Transverse colon (tissue), 4 donors: Measurements from ENCODE around the gene ORM1.
"Not testable (repeated sequence)": the region's sequence is repeated elsewhere in the genome, so short reads cannot be mapped to it uniquely, and the experiment has no call there.

ENCODE experiments used
- CTCF ChIP-seq, 5 experiments: fragments of 200-600 bp in 3 of 5; fragments of 450-650 bp in 2 of 5; sonication (generic) in 3 of 5; IDR thresholded peaks; 1 replicate in 2 of 5; 2 replicates in 3 of 5; pipeline ENCODE4 v1.5.1; 2016 to 2017; ENCODE audit warnings: antibody characterized with exemption in 5 of 5, inconsistent platforms in 3 of 5, mild to moderate bottlenecking in 2 of 5, moderate library complexity in 1 of 5
- POLR2A ChIP-seq: fragments of 450-650 bp; IDR thresholded peaks from one replicate; pipeline ENCODE4 v1.6.1; 2016; ENCODE audit warnings: antibody characterized with exemption, mild to moderate bottlenecking, moderate library complexity
- POLR2AphosphoS5 ChIP-seq, 3 donors: sonication (generic); formaldehyde crosslinking; IDR thresholded peaks; one replicate each; pipeline ENCODE4 v1.6.1; 2016; ENCODE audit warnings: antibody characterized with exemption in 3 of 3

GRCh38 chr9:114325684-114326254, 2.9 kb downstream of the ORM1 start:
- TF ChIP-seq POLR2AphosphoS5 (IDR thresholded peaks at IDR 0.05); POLR2A; CTCF (IDR thresholded peaks at IDR 0.05): not testable (repeated sequence)
